Esophagus (tissue), 2 donors: Measurements from ENCODE around the gene RDH11. TPM values are rescaled to one million over a fixed set of nuclear protein-coding genes. Genes with fewer than 3 reads are reported as not detected.

ENCODE experiments used
- H3K27ac ChIP-seq, 2 donors: one replicate each; pipeline ENCODE4 v1.5.1; 2013; ENCODE audit warnings: low read depth in 2 of 2, mild to moderate bottlenecking in 2 of 2, inconsistent platforms in 1 of 2, low read length in 1 of 2, moderate library complexity in 1 of 2
- H3K27me3 ChIP-seq, 2 donors: one replicate each; pipeline ENCODE4 v1.6.1; 2013; ENCODE audit warnings: low read length in 2 of 2, control low read depth in 1 of 2, mild to moderate bottlenecking in 1 of 2; ENCODE audit not compliant: insufficient read depth in 2 of 2, control insufficient read depth in 1 of 2
- H3K36me3 ChIP-seq, 2 donors: one replicate each; pipeline ENCODE4 v1.6.1; 2013; ENCODE audit warnings: low read length in 1 of 2; ENCODE audit not compliant: control insufficient read depth in 2 of 2, insufficient read depth in 2 of 2
- H3K4me1 ChIP-seq, 2 donors: one replicate each; pipeline ENCODE4 v1.6.1; 2013; ENCODE audit warnings: low read length in 1 of 2; ENCODE audit not compliant: control insufficient read depth in 2 of 2, insufficient read depth in 2 of 2
- H3K4me3 ChIP-seq, 2 donors: one replicate each; pipeline ENCODE4 v1.5.1; 2013; ENCODE audit warnings: low read length in 2 of 2, mild to moderate bottlenecking in 2 of 2, low read depth in 1 of 2, moderate library complexity in 1 of 2
- H3K9me3 ChIP-seq, 2 donors: one replicate each; pipeline ENCODE4 v1.6.1; 2013; ENCODE audit warnings: mild to moderate bottlenecking in 2 of 2, low read depth in 1 of 2, low read length in 1 of 2, moderate library complexity in 1 of 2; ENCODE audit not compliant: control insufficient read depth in 2 of 2, insufficient read depth in 1 of 2
- WGBS, 2 donors: extraction: QIAGEN DNeasy Blood & Tissue Kit; methylation state at CpG; one replicate each; pipeline ENCODE4 v1.1.7; 2013; 5-methylcytosine and 5-hydroxymethylcytosine counted together
- polyA plus RNA-seq, 2 donors: library from polyadenylated mRNA; stranded (reverse); fragments of 200-250 nt; gene quantifications; one replicate each; pipeline ENCODE4 v1.2.3, GENCODE V29; 2013
- donor health status: healthy with polysubstance abuse.
- donor health status: Bipolar disorder and iron deficiency.

Gene RDH11
- polyA plus RNA-seq, 2 donors: 36.8 to 39.9 TPM

DNA sequence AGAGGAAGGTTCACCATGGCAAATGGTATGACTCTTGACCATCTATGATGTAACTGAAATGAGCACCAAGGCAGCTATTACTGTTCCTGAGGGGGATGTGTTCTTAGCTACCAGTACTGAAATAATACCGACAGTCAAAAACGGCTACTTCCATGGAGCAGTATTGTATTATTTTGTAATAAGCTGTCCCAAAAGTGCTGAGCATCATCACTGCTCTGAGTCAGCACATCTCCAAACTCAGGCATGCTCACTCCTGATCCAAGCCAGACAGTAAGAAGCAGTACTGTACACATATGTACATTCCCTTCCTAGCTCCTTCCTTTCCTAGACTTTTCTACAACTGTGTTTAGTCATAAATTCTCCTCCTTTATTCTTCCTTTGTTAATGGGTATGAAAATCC, 29.7 kb downstream of the RDH11 start:
- 80 to 85% methylated on average over 2 of the region's 2 CpGs for WGBS, 2 donors
- Histone ChIP-seq H3K4me1 (no peaks in the 10 kb centered on the region), H3K27me3 (no peaks in the 10 kb centered on the region), H3K9me3 (no peaks in the 10 kb centered on the region), H3K4me3 (no peak overlapping the region), H3K36me3 (peaks cover 0 to 2% of the 10 kb centered on the region in 2 donors), H3K27ac (no peak overlapping the region)

DNA sequence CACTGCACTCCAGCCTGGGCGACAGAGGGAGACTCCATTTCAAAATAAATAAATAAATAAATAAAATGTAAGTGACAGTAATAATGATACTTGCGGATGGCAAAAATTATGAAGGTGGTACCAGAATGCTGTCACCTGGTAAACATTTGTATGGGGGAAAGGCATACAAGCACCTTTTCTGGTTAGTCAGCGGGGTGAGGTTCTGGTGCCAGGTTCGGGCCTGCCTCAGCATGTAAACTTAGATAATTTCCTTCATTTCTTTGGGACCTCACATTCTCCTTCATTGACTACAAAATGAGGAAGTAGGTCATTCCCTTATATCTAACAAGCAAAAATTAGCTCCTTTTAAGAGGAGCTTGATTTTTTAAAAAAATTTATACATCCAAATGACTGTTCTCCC, 31.9 kb downstream of the RDH11 start:
- H3K27ac ChIP-seq: no peak overlapping the region
- WGBS, 2 donors: 64 to 90% methylated on average over 4 of the region's 4 CpGs

DNA sequence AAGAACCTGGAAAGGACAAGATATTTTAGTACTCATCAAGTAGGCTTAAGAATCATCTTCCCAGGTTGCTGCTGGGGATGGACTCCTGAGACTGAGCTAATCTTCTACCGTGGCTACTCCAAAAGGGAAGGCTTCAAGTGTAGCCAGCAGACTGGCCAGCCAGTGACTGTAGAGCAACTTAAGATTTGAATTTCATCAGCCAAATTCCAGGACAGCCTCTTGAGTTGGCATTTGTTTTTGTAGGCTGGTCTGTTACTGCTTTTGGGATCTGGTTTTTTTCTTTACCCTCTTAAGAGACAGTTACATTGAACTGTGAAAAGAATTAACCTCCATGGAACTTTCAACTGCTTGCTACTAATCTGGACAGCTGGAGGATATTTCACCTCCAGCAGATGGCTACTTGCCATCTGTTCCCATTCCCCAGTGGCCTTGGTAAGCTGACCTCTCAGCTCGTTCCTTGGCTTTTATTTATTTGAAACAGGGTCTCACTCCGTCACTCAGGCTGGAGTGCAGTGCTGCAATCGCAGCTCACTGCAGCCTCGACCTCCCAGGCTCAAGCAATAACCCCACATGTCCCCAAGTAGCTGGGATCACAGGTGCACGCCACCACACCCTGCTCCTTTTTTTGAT, 41.8 kb downstream of the RDH11 start:
- Histone ChIP-seq H3K9me3 (no peaks in the 10 kb centered on the region), H3K36me3 (peaks cover 32 to 38% of the 10 kb centered on the region in 2 donors), H3K4me3 (no peak overlapping the region), H3K4me1 (no peaks in the 10 kb centered on the region), H3K27me3 (no peaks in the 10 kb centered on the region), H3K27ac (no peak overlapping the region)
- WGBS, 2 donors: 83 to 91% methylated on average over 6 of the region's 6 CpGs

More for the DNA sequence above, 31.9 kb downstream of the RDH11 start:
- Histone ChIP-seq H3K36me3 (peaks cover 4 to 6% of the 10 kb centered on the region in 2 donors), H3K4me1 (no peaks in the 10 kb centered on the region), H3K27me3 (no peaks in the 10 kb centered on the region), H3K4me3 (no peak overlapping the region), H3K9me3 (no peaks in the 10 kb centered on the region)

DNA sequence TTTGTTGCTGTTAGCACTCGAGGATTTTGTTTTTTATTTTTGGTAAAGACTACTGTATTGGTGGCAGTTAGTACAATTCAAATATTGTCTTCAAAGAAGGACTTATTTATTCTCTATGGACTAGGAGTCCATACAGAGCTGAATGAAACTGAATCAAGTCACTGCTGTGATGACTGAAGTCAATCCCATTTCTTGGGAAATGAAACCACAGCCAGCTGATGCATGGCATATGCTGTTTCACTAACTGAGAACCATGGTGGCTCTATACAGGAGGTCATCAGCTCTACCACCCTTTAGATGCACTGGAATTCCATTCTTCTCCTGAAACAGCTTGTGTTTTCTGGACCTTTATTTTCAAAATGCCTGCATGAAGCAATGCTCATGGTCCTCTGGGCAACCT, 43.4 kb downstream of the RDH11 start:
- H3K27me3 ChIP-seq: no peaks in the 10 kb centered on the region
- 84 to 85% methylated on average over 1 of the region's 1 CpG for WGBS, 2 donors
- no peaks in the 10 kb centered on the region for H3K9me3 ChIP-seq
- H3K4me3 ChIP-seq: no peak overlapping the region
- peaks cover 32 to 34% of the 10 kb centered on the region in 2 donors for H3K36me3 ChIP-seq
- H3K27ac ChIP-seq: no peak overlapping the region
- no peaks in the 10 kb centered on the region for H3K4me1 ChIP-seq

DNA sequence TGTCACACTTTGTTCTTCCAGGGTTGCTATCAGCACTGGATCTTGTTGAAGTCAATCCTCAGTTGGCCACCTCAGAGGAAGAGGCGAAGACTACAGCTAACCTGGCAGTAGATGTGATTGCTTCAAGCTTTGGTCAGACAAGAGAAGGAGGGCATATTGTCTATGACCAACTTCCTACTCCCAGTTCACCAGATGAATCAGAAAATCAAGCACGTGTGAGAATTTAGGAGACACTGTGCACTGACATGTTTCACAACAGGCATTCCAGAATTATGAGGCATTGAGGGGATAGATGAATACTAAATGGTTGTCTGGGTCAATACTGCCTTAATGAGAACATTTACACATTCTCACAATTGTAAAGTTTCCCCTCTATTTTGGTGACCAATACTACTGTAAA, 44.9 kb downstream of the RDH11 start:
- 73% methylated on average over 2 of the region's 2 CpGs for WGBS, 2 donors
- H3K36me3 ChIP-seq: peaks cover 28 to 29% of the 10 kb centered on the region in 2 donors
- no peak overlapping the region for H3K4me3 ChIP-seq
- no peak overlapping the region for H3K27ac ChIP-seq
- H3K9me3 ChIP-seq: no peaks in the 10 kb centered on the region
- H3K4me1 ChIP-seq: no peaks in the 10 kb centered on the region
- no peaks in the 10 kb centered on the region for H3K27me3 ChIP-seq

DNA sequence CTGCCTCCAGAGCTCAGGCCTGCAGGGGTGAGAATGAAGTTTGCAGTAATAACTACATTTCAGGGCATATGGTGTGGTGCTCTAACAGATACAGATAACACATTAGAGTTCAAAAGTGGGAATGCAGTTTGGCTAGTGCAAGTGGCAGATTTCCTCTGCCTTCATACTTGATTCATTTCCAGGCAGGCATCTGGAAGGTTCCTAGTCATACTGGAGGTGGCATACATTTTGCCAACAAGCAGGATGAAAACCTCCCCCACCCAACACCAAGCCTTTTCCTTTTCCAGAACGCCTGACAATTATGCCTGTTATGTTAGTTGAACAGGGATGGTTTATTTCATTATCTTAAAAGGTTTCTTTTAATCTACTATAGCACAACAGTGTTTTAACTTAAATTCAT, 45.4 kb downstream of the RDH11 start:
- Histone ChIP-seq H3K27me3 (no peaks in the 10 kb centered on the region), H3K4me3 (no peak overlapping the region), H3K9me3 (no peaks in the 10 kb centered on the region), H3K4me1 (no peaks in the 10 kb centered on the region), H3K36me3 (peaks cover 29 to 32% of the 10 kb centered on the region in 2 donors), H3K27ac (no peak overlapping the region)
- WGBS, 2 donors: 81 to 88% methylated on average over 1 of the region's 1 CpG

DNA sequence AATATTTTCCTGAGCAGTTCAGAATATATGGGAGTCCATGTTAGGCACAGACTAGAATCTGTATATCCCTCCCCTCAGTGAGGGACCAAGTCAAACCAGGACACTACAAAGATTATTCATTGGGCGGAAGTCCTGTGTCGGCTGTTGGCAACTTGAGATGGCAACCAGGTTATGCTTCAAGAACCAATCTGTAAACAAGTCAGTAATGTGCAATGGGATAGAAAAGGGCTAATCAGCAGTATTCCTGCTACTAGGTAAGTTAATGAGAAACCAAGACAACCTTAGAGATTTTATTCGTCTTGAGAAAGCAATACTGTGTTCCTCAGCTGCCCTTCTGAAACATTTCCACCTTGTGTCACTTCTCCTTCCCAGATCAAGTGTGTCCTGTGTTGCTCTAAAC, 49.4 kb downstream of the RDH11 start:
- Histone ChIP-seq H3K27ac (no peak overlapping the region), H3K36me3 (peaks cover 9 to 22% of the 10 kb centered on the region in 2 donors), H3K4me3 (no peak overlapping the region), H3K9me3 (no peaks in the 10 kb centered on the region), H3K27me3 (no peaks in the 10 kb centered on the region), H3K4me1 (no peaks in the 10 kb centered on the region)
- WGBS, 2 donors: 89 to 93% methylated on average over 3 of the region's 3 CpGs

DNA sequence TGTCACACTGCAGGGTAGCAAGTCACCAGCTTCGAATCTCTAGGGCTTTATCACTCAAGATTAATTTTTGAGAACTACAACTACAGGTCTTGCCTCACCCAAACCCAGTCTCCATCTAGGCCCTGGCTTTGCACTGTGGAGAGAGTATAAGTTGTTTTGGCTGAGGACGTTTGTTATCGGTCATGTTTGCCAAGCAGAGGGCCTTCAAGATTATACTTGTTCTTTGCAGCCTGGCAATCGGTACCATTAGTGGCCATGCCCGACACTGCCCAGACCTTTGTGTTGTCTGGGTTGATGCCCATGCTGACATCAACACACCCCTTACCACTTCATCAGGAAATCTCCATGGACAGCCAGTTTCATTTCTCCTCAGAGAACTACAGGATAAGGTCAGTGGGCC, 50.1 kb downstream of the RDH11 start:
- Histone ChIP-seq H3K27ac (no peak overlapping the region), H3K4me3 (no peak overlapping the region), H3K9me3 (no peaks in the 10 kb centered on the region), H3K36me3 (peaks cover 4 to 17% of the 10 kb centered on the region in 2 donors), H3K4me1 (no peaks in the 10 kb centered on the region), H3K27me3 (no peaks in the 10 kb centered on the region)
- 66 to 71% methylated on average over 5 of the region's 5 CpGs for WGBS, 2 donors

DNA sequence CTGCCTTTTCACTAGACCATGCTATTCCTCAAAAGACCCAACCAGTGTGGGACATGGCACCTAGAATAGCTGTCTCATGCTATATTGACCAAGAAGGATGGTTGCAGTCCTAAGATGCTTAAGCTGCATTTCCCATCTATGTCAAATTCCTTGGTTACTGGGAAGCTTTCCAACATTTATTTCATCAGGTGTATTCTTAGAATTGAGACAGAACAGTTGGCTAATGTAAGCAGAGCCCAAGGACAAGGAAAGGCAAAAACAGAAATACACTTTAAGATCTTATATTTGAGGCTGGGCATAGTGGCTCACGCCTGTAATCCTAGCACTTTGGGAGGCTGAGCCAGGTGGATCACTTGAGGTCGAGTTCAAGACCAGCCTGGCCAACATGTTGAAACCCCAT, 51.1 kb downstream of the RDH11 start:
- Histone ChIP-seq H3K27ac (no peak overlapping the region), H3K9me3 (no peaks in the 10 kb centered on the region), H3K4me1 (no peaks in the 10 kb centered on the region), H3K27me3 (no peaks in the 10 kb centered on the region), H3K36me3 (peaks cover 0 to 11% of the 10 kb centered on the region in 2 donors), H3K4me3 (no peak overlapping the region)
- WGBS, 2 donors: 80 to 96% methylated on average over 2 of the region's 2 CpGs

DNA sequence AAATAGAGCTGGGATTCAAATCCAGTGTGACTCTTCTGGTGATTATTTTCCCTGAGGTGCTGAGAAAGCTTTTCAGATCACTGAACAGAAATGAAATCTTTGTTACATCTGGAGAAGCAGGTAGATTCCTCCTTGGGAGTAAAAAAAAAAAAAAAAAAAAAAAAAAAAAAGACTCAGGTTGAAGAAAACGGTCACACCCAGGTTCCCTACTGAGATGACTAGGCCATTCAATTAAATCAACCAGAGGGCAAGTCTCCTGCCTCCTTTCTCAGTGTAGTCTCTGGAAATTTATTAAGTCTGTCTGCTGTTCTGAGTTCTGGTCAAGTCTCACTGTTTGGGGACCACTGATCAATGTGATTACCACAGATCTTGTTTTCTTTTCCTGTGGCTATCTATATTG, 51.9 kb downstream of the RDH11 start:
- H3K27ac ChIP-seq: no peak overlapping the region
- WGBS, 2 donors: 41 to 53% methylated on average over 1 of the region's 1 CpG
- H3K4me1 ChIP-seq: no peaks in the 10 kb centered on the region
- H3K27me3 ChIP-seq: no peaks in the 10 kb centered on the region
- H3K36me3 ChIP-seq: peaks cover 0 to 8% of the 10 kb centered on the region in 2 donors
- H3K4me3 ChIP-seq: no peak overlapping the region
- H3K9me3 ChIP-seq: no peaks in the 10 kb centered on the region
